Activated CD4-positive, alpha-beta T cell treated with anti-CD3 and anti-CD28 coated beads, Interleukin-2, amount 10 ng/mL, durations not matched to agents 7 days and 5 days (primary cell): ENCODE measurements around the gene ICAM2. TPM values are rescaled to one million over a fixed set of nuclear protein-coding genes. Genes with fewer than 3 reads are reported as not detected.

Source experiments
- CTCF ChIA-PET: fragments of 350-600 bp; sonication (Branson Sonifier 250); formaldehyde crosslinking; loops from one replicate; lab custom pipeline; 2021; ENCODE audit warnings: antibody characterized with exemption; lab: Charles Lee
- POLR2A ChIA-PET: fragments of 350-600 bp; sonication (Branson Sonifier 250); formaldehyde crosslinking; loops from one replicate; lab custom pipeline; 2021; ENCODE audit warnings: antibody characterized with exemption; lab: Charles Lee
- DNase-seq: peaks from one replicate; pipeline ENCODE4 v3.0.0-alpha.2; 2020
- H3K27ac Mint-ChIP-seq: one replicate; pipeline ENCODE4 v1.8.0; 2021; ENCODE audit warnings: mild to moderate bottlenecking, moderate library complexity, mixed read lengths
- H3K27me3 Mint-ChIP-seq: one replicate; pipeline ENCODE4 v1.8.0; 2021; ENCODE audit warnings: mixed read lengths
- H3K36me3 Mint-ChIP-seq: one replicate; pipeline ENCODE4 v1.8.0; 2021; ENCODE audit warnings: low read depth, mixed read lengths
- H3K4me1 Mint-ChIP-seq: one replicate; pipeline ENCODE4 v1.8.0; 2021; ENCODE audit warnings: mixed read lengths
- H3K4me3 Mint-ChIP-seq: one replicate; pipeline ENCODE4 v1.8.0; 2021; ENCODE audit warnings: mild to moderate bottlenecking, moderate library complexity, mixed read lengths
- H3K9me3 Mint-ChIP-seq: one replicate; pipeline ENCODE4 v1.8.0; 2021; ENCODE audit warnings: mixed read lengths
- total RNA-seq, 2 experiments: library from RNA; stranded (reverse); gene quantifications; one replicate each; pipeline ENCODE4 v1.2.3, GENCODE V29; 2021

ICAM2 gene
- total RNA-seq, 2 experiments from 2014 or later: 113 to 116 TPM

DNA sequence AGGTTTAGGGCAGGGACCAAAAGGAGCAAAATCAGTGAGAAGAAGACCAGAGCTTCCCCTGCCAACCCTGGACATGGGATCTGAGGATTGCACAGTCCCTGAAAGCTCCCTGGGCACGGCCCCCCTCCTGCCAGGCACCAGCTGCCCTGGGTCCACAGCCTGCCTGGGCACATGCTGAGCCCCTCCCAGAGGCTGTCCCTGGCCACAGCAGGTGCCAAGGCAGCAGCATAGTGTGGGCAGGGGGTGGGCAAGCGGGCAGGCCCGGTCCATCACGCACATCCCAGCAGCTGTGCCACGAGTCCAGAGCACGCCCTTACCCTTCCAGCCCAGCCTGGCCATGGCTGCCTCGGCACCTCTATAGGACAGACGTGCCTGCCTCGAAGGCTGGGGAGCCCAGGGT is 60.4 kb downstream of the ICAM2 start:
- ChIA-PET CTCF (interaction anchor here (1.1 to 1.3 kb wide), 2 partner anchors 13 to 35 kb away, joined by 3 to 4 read pairs; no protein-coding TSS in a partner anchor), POLR2A (no interaction called here)
- no peak overlapping the region for H3K4me3 Mint-ChIP-seq
- no peak overlapping the region for H3K27ac Mint-ChIP-seq
- DNase-seq: no peak
- H3K9me3 Mint-ChIP-seq: no peaks in the 10 kb centered on the region
- no peaks in the 10 kb centered on the region for H3K36me3 Mint-ChIP-seq
- peaks cover 2% of the 10 kb centered on the region for H3K27me3 Mint-ChIP-seq
- peaks cover 7% of the 10 kb centered on the region for H3K4me1 Mint-ChIP-seq

DNA sequence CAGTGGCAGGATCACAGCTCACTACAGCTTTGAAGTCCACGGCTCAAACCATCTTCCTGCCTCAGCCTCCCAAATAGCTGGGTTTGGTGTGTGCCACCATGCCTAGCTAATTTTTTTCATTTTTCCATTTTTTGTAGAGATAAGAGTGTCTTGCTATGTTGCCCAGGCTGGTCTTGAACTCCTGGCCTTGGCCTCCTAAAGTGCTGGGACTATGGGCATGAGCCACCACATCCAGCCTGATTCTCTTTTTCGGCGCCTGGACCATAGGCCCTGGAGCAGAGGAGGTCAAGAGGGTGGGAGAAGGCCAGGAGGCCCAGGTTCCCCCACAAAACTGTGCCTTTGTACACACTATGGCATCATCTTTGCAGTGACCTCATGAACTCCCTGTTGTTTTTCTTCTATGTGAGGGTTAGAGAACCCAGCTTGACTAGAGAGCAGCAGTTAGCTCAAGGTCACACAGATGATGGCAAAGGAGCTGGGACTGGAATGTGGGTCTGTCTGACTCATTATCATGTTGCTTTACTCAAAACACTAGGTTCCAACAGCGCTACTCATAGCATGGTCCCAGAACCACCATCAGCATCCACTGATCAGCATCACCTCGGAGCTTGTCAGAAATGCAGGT is 64.0 kb downstream of the ICAM2 start:
- CTCF ChIA-PET: interaction anchor here (1.0 to 2.9 kb wide), 4 partner anchors 8 to 69 kb away, joined by 3 to 13 read pairs (median 6); no protein-coding TSS in a partner anchor
- H3K27ac Mint-ChIP-seq: peak overlapping the region; percentile 38
- POLR2A ChIA-PET: no interaction called here

DNA sequence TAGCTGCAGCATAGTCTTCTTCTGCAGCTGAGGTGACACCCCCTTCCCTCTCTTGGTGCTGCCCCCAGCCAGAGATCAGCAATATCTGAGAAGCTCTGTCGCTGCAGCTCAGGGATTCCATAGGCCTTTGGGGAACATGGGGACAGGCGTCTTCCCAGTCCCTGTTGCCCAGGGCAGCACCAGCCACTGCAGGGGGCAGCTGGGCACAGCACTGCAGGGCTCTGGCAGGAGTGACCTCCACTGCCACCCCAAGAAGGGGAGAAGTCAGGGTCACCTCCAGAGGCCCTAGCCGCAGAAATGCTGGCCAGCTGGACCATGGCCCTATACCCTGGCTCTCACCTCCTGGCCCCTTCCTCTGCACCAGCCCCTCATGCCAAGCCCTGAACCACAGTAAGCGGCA is 64.6 kb downstream of the ICAM2 start:
- H3K9me3 Mint-ChIP-seq: no peaks in the 10 kb centered on the region
- ChIA-PET CTCF (interaction anchor here (1.0 to 2.9 kb wide), 5 partner anchors 9 to 69 kb away, joined by 3 to 13 read pairs (median 4); partner anchors contain the start of gene GH1), POLR2A (no interaction called here)
- DNase-seq: no peak
- no peaks in the 10 kb centered on the region for H3K36me3 Mint-ChIP-seq
- peaks cover 26% of the 10 kb centered on the region for H3K4me1 Mint-ChIP-seq
- H3K27ac Mint-ChIP-seq: no peak overlapping the region
- H3K4me3 Mint-ChIP-seq: no peak overlapping the region
- H3K27me3 Mint-ChIP-seq: no peaks in the 10 kb centered on the region

More for the DNA sequence above, 64.0 kb downstream of the ICAM2 start:
- no peak for DNase-seq
- Mint-ChIP-seq H3K4me3 (no peak overlapping the region), H3K36me3 (no peaks in the 10 kb centered on the region), H3K4me1 (peaks cover 27% of the 10 kb centered on the region), H3K9me3 (no peaks in the 10 kb centered on the region), H3K27me3 (no peaks in the 10 kb centered on the region)

DNA sequence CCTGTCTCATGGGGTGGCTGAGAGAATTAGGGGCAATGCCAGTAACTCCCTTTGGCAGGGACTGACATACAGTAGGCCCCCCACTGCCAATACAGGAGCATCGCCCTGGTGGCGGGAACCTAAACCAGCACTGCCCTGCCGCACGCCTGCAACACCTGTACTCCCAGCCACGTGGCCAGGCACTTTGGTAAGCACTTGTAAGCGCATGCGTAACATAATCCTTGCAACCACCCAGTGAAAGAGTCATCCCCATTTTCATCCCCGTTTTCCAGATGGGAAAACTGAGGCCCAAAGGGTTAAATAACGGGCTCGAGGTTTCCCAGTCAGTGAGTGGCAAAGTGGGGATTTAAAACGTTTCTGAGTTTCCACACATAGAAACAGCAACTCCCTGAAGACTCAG is 65.2 kb downstream of the ICAM2 start:
- H3K4me3 Mint-ChIP-seq: no peak overlapping the region
- ChIA-PET POLR2A (no interaction called here), CTCF (interaction anchor here (0.9 to 1.5 kb wide), 6 partner anchors 9 to 70 kb away, joined by 3 to 5 read pairs (median 4); partner anchors contain the start of gene GH1)
- no peaks in the 10 kb centered on the region for H3K36me3 Mint-ChIP-seq
- DNase-seq: no peak
- H3K9me3 Mint-ChIP-seq: no peaks in the 10 kb centered on the region
- no peak overlapping the region for H3K27ac Mint-ChIP-seq
- no peaks in the 10 kb centered on the region for H3K27me3 Mint-ChIP-seq
- peaks cover 26% of the 10 kb centered on the region for H3K4me1 Mint-ChIP-seq

GRCh38 chr17:63954402-63955063 is 65.9 kb downstream of the ICAM2 start:
- Mint-ChIP-seq H3K9me3 (no peaks in the 10 kb centered on the region), H3K27me3 (no peaks in the 10 kb centered on the region), H3K27ac (peak overlapping the region; percentile 69), H3K4me1 (peaks cover 26% of the 10 kb centered on the region), H3K36me3 (no peaks in the 10 kb centered on the region), H3K4me3 (no peak overlapping the region)
- POLR2A ChIA-PET: no interaction called here
- CTCF ChIA-PET: interaction anchor here (0.6 to 1.5 kb wide), 8 partner anchors 9 to 106 kb away, joined by 3 to 5 read pairs (median 3); partner anchors contain the start of genes GH1 and ICAM2
- peak; percentile 40 for DNase-seq

Other genes with a start within 250 kb of the ICAM2 start
- gene CCDC47, start 247.0 kb downstream of the ICAM2 start, total RNA-seq: 10 to 100 TPM; 59.2 to 65.4 TPM
- gene DDX42, start 246.5 kb downstream of the ICAM2 start, total RNA-seq: 100 to 1,000 TPM; 122 to 153 TPM
- gene PSMC5, start 193.2 kb downstream of the ICAM2 start, total RNA-seq: 100 to 1,000 TPM; 119 to 155 TPM
- 10 to 100 TPM; 49.2 to 55.0 TPM for gene FTSJ3, start 193.0 kb downstream of the ICAM2 start, total RNA-seq
- gene SMARCD2, start 177.9 kb downstream of the ICAM2 start, total RNA-seq: 100 to 1,000 TPM; 133 to 138 TPM
- gene CSH2, start 147.0 kb downstream of the ICAM2 start, total RNA-seq: not detected
- gene GH2, start 138.7 kb downstream of the ICAM2 start, total RNA-seq: not detected
- not detected for gene CSH1, start 124.1 kb downstream of the ICAM2 start, total RNA-seq
- not detected for gene CSHL1, start 109.4 kb downstream of the ICAM2 start, total RNA-seq
- not detected for gene GH1, start 101.8 kb downstream of the ICAM2 start, total RNA-seq
- 10 to 100 TPM; 34.6 to 39.9 TPM for gene CD79B, start 88.3 kb downstream of the ICAM2 start, total RNA-seq
- gene SCN4A, start 47.7 kb downstream of the ICAM2 start, total RNA-seq: under 1 TPM; 0.04 to 0.17 TPM
- gene PRR29, start 22.3 kb downstream of the ICAM2 start, total RNA-seq: 1 to 10 TPM; 3.8 TPM
- 10 to 100 TPM; 50.1 to 57.5 TPM for gene ERN1, start 109.5 kb upstream of the ICAM2 start, total RNA-seq
- 10 to 100 TPM; 14.3 to 16.8 TPM for gene TEX2, start 242.6 kb upstream of the ICAM2 start, total RNA-seq